Transverse colon (tissue), 4 donors: ENCODE data around the gene DMRT2.

Experiments
- CTCF ChIP-seq, 5 experiments: fragments of 200-600 bp in 3 of 5; fragments of 450-650 bp in 2 of 5; sonication (generic) in 3 of 5; IDR thresholded peaks; 1 replicate in 2 of 5; 2 replicates in 3 of 5; pipeline ENCODE4 v1.5.1; 2016 to 2017; ENCODE audit warnings: antibody characterized with exemption in 5 of 5, inconsistent platforms in 3 of 5, mild to moderate bottlenecking in 2 of 5, moderate library complexity in 1 of 5
- POLR2A ChIP-seq: fragments of 450-650 bp; IDR thresholded peaks from one replicate; pipeline ENCODE4 v1.6.1; 2016; ENCODE audit warnings: antibody characterized with exemption, mild to moderate bottlenecking, moderate library complexity
- POLR2AphosphoS5 ChIP-seq, 3 donors: sonication (generic); formaldehyde crosslinking; IDR thresholded peaks; one replicate each; pipeline ENCODE4 v1.6.1; 2016; ENCODE audit warnings: antibody characterized with exemption in 3 of 3

GRCh38 chr9:1085086-1085485 lies 34.9 kb downstream of the DMRT2 start:
- TF ChIP-seq CTCF (IDR thresholded peaks at IDR 0.05) (no peak), POLR2A (no peak), POLR2AphosphoS5 (IDR thresholded peaks at IDR 0.05) (no peak)
